Stomach (tissue), 4 donors: ENCODE measurements around the gene BCL2L1.

Experiments used
- POLR2AphosphoS5 ChIP-seq, 3 donors: sonication (generic); formaldehyde crosslinking; IDR thresholded peaks; one replicate each; pipeline ENCODE4 v1.6.1; 2016; ENCODE audit warnings: antibody characterized with exemption in 3 of 3
- TF ChIP-seq, protein P1 (sequence below), 7 experiments: fragments of 450-650 bp in 4 of 7; fragments of 200-600 bp in 3 of 7; sonication (generic) in 3 of 7; IDR thresholded peaks; one replicate each; pipeline ENCODE4 v1.5.1; 2016 to 2019; ENCODE audit warnings: antibody characterized with exemption in 7 of 7, control low read depth in 2 of 7, mild to moderate bottlenecking in 1 of 7

DNA sequence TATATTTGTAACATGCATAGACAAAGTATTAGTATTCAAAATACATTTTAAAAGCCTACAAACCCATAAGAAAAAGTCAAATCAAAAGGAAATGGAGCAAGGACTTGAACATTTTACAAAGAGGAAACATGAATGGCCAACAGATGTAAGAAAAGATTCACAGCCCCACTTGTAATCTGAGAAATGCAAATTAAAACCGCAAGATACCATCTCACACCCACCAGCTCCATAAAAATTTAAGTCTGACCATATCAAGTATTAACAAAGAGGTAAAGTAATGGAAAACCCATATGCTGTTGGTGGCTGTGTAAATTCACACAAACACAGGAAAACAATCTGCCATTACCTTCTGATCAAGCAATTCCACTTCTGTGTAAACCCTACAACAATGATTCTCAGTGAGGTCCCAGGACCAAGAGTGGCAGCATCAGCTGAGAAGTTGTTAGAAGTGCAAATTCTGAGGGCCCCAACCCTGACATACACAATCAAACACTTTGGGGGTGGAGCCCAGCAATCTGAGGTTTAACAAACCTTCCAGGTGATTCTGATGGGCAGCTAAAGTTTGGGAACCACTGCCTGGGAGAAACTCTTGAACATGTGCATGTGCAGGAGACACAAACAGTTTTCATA, 30.9 kb downstream of the BCL2L1 start:
- TF ChIP-seq, protein P1, sequence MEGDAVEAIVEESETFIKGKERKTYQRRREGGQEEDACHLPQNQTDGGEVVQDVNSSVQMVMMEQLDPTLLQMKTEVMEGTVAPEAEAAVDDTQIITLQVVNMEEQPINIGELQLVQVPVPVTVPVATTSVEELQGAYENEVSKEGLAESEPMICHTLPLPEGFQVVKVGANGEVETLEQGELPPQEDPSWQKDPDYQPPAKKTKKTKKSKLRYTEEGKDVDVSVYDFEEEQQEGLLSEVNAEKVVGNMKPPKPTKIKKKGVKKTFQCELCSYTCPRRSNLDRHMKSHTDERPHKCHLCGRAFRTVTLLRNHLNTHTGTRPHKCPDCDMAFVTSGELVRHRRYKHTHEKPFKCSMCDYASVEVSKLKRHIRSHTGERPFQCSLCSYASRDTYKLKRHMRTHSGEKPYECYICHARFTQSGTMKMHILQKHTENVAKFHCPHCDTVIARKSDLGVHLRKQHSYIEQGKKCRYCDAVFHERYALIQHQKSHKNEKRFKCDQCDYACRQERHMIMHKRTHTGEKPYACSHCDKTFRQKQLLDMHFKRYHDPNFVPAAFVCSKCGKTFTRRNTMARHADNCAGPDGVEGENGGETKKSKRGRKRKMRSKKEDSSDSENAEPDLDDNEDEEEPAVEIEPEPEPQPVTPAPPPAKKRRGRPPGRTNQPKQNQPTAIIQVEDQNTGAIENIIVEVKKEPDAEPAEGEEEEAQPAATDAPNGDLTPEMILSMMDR (IDR thresholded peaks at IDR 0.05): no peak
- no peak for TF ChIP-seq POLR2AphosphoS5 (IDR thresholded peaks at IDR 0.05)
